8988T (cell line): Measurements from ENCODE around the gene OGDH.

Experiments
- DNase-seq: peaks from one replicate; pipeline ENCODE4 v3.0.0; 2011

Gene OGDH

DNA sequence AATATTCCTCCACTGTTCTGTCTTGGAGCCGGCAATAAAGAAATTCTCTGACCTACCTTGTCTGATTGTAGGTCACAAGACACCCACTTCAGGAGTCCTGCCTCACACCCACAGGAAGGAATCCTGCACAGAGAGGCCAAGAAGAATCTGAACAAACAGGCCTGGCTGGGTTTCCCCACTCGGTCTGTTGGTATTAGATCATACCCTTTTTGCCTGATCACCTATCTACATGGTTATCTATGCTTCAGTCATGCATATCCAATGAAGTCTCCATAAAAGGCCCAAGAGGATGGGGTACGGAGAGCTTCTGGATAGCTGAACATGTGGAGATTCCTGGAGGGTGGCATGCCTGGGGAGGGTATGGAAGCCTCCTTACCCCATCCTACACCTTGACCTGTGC lies 12.3 kb downstream of the OGDH start:
- DNase-seq, result no peak

DNA sequence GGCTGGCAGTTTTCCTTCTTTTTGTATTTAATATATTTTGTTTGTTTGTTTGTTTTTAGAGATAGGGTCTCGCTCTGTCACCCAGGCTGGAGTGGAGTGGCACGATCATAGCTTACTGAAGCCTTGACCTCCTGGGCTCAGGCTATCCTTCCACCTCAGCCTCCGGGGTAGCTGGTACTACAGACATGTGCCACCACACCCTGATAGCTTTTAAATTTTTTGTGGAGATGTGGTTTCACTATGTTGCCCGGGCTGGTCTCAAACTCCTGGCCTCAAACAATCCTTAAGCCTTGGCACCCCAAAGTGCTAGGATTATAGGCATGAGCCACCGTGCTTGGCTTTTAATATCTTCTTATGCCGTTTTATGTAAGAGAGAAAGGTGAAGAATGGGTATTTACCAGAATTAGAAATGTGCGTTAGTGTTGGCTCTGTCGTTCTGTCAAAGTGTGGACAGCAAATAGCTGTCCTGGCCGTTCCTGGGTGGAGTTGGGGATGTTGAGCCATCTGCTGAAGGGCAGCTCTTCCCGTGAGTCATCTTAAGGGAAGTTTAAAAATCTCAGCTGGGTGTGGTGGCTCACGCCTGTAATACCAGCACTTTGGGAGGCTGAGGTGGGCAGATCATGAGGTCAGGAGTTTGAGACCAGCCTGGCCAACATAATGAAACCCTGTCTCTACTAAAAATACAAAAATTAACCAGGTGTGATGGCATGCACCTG lies 14.8 kb downstream of the OGDH start:
- peak; percentile 26 for DNase-seq

DNA sequence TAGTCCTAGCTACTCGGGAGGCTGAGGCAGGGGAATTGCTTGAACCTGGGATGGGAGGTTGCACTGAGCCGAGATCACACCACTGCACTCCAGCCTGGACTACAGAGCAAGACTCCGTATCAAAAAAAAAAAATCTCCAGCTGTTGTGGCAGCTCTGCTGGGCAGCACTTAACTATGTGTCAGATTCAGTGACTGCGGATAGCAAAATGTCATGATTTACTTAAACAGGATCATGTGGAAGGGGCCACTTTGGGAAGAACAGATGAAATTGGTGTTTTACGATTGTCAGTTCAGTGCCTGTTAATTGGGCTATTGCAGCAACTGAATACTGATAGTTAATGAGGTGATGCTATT lies 15.3 kb downstream of the OGDH start:
- DNase-seq, result no peak

DNA sequence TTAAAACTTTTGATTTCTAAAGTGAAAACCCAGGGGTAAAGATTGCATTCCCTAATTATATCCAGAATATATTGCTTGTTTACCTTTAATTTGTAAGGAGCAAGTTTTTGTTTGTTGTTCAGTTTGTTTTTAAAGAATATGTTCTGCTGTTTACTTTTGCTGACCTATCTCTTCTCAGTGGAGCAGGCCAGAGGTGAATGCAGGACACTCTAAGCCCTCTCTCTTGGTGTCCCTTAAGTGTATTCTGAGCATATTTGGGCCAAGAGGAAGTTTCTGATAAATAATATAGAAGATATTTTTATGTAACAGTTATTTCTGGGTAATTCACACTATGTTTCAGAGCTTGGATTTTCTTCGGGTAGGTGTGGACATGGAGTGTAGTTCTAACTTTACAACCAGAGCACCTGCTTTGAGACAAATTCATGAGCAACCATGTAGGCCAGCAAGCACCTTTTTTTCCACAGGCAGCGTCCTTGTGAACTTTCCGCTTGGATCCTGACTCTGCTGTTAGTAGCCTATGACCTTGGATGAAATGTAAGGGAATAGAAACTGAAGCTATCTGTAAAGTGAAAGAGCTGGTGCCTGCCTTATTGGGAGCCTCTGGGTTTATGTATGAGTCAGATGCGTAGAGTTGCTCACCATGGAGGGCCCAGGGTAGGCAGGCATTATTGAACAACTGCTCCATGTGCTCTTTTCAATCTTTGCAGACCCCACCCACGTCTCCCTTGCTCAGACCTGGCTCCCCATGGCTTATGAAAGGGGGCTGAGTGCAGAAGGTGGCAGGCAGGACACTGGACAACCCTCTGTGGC lies 16.1 kb downstream of the OGDH start:
- DNase-seq, result no peak

GRCh38 chr7:44624318-44624717 lies 17.9 kb downstream of the OGDH start:
- no peak for DNase-seq

DNA sequence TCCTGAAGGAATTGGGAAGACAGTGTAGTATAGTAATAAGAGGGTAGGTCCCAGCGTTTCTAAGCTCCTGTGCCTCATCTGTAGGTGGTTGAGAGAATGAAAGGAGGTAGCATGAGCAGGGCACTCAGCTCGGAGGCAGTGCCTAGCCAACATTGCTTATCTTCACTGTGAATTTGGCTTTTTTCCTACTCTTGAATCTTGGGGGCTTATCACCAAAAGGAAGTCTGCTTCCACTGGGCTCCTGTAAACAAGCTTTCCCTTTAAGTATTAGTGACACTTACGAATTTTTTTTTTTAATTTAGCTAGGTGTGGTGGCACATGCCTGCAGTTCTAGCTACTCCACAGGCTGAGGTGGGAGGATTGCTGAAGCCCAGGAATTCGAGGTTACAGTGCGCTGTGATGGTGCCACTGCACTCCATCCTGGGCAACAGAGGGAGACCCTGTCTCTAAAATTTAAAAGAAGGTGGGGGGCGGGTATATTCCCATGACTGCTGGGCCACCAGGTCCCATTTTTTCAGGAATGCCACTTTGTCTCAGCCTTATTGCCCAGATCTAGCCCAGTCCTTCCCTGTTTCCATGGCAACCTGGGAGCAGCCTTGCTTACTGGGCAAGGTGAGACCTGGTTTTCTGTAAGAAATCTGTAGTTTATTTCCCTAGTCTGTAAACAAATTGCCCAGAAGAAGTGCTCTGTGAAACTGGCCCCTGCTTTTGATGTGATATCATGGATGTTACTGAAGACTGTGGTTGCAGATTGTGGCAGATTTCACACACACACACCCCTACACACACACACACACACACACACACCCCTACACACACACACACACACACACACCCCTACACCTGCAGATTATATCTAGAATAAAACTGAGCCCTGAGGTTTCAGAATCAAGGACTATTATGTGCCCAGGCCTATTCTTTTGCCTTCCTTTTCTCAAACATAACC lies 19.4 kb downstream of the OGDH start:
- DNase-seq, result no peak

DNA sequence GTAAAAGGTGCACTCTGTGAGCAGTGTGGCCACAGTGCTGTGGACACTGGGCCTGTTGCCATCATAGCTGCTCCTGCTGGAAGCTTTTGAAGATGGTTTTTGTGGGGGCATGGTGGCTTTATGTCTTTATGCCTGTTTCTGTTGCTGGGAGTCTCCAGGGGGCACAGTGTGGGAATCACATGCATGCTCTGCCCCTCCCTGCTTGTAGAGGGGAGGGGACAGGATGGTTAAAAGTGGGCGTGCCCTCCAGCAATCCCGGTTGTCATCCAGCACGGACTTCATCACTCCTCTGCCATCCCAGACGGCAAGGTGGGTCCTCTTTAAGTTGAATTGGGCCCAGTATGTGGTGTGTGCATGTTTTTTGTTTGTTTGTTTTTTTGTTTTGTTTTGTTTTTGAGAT lies 20.2 kb downstream of the OGDH start:
- no peak for DNase-seq

DNA sequence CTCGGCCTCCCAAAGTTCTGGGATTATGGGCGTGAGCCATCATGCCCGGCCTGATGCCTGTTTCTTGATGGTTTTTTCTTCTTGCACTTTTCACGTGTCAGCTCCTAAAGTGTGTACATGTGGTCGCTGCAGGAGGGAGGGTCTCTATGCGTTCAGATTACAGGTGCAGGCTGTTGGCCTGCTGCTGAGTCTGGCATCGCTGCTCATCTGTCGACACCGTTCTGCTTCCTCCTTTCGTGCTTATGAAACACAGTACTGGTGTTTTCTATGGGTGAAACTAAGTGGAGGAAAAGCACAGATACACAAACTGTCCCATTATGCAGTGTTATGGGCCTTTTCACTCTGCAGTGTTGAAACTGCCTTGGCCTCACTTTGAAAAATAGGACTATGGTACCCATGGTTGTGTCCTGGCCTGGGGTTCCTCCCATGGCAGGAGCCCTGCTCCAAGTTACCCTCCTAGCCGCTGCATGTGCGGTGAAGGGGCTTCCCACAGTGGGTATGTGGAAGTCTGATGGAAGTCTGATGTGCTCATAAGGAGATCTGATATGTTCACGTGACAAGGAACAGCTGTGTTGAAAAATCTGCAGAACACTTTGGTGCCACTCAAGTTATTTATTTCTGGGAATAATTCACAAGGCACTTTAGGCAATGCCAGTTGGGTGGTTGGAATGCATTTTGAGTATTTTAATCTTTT lies 23.5 kb downstream of the OGDH start:
- no peak for DNase-seq

DNA sequence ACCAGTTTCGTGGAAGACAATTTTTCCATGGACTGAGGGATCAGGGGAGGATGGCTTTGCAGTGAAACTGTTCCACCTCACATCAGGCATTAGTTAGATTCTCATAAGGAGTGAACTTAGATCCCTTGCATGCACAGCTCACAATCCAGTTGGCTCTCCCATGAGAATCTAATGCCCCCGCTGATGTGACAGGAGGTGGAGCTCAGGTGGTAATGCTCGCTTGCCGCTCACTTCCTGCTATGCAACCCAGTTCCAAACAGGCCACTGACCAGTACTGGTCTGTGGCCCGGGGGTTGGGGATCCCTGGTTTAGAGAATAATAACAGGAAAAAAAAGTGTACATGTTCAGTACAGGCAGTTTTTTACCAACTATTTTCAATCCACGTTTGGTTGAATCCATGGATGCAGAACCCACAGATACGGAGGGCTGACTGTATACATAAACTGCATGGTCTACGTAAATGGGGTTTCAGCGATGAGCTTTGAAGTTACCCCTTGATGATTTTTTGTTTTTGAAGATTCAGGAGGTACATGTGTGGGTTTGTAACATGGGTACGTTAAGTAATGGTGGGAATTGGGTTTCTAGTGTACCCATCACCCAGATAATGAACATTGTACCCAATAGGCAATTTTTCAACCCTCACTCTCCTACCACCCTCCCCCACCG lies 24.5 kb downstream of the OGDH start:
- DNase-seq, result no peak

GRCh38 chr7:44631458-44632115 lies 25.2 kb downstream of the OGDH start:
- DNase-seq, result no peak

- no peak for DNase-seq
These were observed 25.8 kb downstream of the OGDH start for GRCh38 chr7:44632196-44632595.

GRCh38 chr7:44633254-44634186 lies 27.1 kb downstream of the OGDH start:
- no peak for DNase-seq

DNA sequence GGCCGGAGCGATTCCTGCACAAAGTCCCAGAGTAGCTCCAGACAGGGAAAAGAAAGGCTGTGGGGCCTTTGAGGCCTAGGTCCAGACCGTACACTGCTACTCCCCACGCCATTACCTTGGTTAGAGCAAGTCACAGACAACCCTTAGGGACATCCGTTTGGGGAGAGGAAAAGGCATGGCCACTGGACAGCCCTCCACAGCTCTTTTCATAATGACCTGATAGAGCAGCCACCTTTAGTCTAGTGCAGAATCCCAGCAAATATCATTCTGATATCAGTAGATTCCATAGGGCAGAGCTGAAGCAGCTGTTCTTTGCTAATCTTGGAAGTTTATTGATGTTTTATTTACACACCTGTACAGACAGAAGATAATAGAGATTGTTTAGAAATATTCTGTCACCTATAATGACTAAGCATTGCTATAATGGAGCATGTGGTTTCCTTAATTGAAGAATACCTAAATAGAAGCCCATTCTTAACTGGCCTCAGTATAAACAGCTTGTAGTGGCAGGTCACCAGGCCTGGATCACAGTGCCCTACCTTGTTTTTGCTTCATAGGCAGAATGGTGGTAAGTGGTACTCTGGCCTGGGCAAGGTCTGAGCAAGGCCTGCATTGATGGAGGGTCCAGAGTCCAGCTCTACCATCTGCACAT lies 27.9 kb downstream of the OGDH start:
- no peak for DNase-seq

- DNase-seq, result no peak
These were observed 28.6 kb downstream of the OGDH start for GRCh38 chr7:44634839-44635591.

GRCh38 chr7:44636041-44636584 lies 29.7 kb downstream of the OGDH start:
- no peak for DNase-seq

GRCh38 chr7:44636926-44637325 lies 30.5 kb downstream of the OGDH start:
- DNase-seq, result no peak

DNA sequence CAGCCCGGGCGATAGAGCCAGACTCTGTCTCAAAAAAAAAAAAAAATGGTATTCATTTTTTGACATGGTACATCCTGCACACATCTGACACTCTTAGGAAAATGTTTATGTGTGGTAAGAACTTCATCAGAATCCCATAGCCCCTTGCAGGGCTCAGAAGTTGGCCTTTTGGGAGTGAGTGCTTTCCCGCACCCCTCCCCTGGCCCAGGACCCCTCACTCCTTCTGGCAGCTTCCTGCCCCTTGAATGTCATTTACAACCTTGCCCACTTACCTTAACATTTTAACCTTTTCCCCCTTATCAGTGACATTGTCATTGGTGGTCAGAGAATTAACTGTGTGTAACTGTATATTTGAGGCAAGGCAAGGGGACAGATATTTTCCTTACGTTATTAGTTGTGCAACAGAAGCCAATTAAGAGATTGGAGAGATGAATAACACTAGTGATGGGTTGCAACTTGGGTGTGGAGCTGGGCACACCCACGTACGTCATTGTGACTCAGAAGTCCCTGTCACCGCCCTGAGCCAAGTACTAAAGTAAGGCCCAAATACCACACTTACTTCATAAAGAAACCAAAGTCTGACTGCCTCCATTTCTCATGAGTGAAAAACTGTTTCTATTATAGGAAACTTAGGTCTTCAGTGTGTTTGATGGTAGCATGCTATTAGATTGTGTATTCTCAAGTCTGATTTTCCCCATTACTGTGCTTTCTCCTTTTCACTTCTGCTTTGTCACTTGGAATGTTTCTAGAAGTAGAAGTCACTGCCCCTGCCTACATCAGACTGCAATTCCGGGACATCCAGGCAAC lies 31.6 kb downstream of the OGDH start:
- DNase-seq, result no peak
